OCI-M2 (cell line): ENCODE results near the gene COLEC12.

Source experiments
- DNase-seq: peaks from one replicate; lab custom pipeline; 2025; ENCODE audit not compliant: unreplicated experiment; lab: John Stamatoyannopoulos, UW

Gene COLEC12

GRCh38 chr18:475202-476031, 25.1 kb downstream of the COLEC12 start:
- DNase-seq: no peak

DNA sequence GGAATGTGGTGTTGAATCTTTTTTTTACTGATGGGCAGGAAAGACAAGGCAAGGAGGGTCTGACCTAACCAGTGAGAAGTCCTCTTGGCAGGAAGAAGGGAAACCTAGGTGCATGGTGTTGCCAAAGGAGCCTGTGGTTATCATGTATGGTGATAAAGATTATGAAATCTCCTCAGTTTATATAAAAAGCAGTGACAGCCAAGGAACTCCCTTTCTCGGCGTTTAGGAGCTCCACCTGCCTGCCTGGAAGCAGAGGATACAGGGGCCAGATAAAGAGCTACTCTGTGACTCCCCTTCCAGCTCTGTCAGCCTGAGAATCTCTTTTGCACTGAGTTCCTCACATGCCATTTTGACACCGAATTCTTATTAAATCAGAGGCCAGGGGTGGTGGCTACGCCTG, 26.1 kb downstream of the COLEC12 start:
- DNase-seq: no peak

- DNase-seq: no peak
These were observed 26.7 kb downstream of the COLEC12 start for GRCh38 chr18:473802-474201.

DNA sequence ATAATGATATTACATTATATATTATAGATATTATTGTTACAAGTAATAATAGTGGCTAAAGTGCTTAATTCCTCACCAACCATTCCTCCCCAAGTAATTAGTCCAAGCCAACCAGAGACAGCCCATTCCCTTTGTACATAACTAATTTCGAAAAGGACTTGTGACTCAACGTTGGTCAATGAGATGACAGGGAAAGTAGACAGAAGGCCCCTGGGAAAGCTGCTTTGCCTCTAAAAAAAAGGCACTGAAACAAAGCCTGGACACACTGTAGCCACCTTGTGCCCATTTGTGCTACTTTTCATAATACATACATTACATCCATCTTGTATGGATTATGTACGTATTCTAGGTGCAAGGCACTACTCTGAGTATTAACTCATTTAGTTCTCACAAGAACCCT, 28.8 kb downstream of the COLEC12 start:
- DNase-seq: no peak

DNA sequence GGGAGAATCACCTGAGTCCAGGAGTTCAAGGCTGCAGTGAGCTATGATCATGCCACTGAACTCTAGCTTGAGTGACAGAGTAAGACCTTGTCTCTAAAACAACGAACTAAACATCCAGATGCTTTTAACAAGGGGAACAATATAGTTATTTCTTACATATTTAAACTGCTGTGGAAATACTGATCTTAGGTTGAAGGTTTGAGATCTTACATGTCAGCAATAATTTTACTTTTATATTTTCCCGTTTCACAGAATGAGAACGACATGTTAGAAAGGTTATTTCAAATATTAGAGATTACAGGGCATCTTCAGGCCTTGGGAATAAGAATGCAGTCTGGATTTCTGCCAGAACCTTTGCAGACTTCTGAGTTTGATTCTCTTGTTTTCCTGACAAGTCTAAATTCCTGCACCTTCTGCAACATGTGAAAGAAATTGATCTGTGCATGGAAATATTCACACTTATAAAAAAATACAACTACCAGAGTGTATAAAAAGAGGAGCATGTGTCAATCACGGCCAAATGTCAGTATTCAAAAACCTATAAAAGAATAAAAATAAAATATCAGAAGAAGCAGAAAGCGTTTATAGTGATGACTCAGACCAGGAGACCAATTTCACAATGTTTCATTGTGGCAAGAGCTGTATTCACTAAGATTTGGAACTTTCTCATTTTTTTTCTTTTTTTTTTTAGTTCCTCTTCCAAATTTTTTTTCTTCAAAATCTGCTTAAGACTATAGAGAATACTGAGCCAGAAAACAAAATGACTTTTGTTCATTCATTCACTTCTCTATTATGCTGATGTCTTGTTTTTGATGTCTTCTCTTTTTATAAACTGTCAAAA, 29.6 kb downstream of the COLEC12 start:
- no peak for DNase-seq

GRCh38 chr18:468955-469790, 31.3 kb downstream of the COLEC12 start:
- DNase-seq: no peak

DNA sequence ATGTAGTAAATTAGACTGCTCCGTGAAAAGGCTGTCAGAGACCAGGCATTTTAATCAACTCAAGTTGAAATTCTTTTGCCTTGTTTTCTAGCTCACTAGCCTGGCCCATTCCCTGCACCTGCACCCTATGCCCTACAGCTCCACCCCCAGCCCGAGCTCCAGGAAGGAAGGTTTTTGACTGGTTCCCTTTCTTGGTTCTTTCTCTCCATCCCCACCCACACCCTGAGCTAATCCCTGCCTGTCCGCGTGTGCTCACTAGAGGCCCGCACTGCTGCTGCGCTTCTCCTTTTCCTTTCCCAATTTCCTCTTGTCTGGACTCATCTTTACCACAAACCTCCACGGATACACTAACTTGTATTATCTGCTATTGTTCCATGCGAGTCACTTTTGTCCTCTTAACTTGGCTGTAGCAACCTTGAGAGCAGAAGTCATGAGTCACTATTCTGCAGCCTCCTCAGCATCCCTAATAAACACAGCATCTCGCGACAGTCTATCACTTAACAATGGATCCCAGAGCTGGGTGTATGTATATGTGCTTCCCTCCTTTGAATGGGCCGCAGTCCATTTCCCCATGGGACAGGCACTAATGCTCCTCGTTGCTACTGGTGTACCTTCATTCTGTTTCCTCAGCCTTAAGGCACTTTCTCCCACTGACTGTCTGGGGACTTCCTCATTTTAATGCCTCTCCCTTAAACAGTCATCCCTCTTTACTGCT, 36.5 kb downstream of the COLEC12 start:
- no peak for DNase-seq

DNA sequence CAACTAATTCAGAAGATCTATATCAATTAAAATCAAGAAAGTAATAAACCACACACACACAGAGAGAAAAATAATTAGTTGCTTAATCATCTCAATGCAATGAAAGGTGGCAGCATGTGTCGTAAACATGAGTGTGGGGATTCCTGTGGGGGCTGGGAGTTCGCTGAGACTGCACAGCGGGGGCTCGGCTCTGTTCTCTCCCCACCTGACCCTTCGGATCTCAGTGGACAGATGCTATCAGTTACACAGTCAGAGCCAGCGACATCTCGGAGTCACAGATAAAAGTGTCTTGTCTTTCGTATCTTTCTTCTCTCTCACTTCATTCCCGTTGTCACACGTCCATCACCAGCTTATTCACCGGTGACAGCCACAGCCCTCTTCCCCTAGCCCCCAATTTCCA, 37.1 kb downstream of the COLEC12 start:
- DNase-seq: no peak

DNA sequence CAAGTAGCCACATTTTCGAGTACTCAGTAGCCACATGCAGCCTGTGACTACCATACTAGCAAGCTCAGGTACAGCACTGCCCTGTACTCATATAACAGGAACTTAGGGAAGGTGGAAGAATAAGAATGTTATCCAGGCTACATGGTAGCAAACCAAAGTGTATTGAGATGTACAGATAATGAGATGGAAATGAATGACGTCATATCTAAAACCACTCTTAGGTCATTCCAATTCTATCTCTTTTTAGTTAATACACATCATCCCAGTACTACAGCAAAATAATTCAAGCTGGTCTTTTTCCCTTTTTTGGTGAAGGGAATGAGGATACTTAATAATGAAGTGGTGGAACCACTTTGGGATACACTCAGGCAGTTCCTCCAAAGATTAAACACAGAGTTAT, 38.7 kb downstream of the COLEC12 start:
- no peak for DNase-seq

GRCh38 chr18:460791-461190, 39.7 kb downstream of the COLEC12 start:
- DNase-seq: no peak

- DNase-seq: no peak
These were observed 40.5 kb downstream of the COLEC12 start for GRCh38 chr18:459814-460593.

- no peak for DNase-seq
These were observed 42.7 kb downstream of the COLEC12 start for GRCh38 chr18:457521-458412.

GRCh38 chr18:457140-457519, 43.4 kb downstream of the COLEC12 start:
- no peak for DNase-seq

DNA sequence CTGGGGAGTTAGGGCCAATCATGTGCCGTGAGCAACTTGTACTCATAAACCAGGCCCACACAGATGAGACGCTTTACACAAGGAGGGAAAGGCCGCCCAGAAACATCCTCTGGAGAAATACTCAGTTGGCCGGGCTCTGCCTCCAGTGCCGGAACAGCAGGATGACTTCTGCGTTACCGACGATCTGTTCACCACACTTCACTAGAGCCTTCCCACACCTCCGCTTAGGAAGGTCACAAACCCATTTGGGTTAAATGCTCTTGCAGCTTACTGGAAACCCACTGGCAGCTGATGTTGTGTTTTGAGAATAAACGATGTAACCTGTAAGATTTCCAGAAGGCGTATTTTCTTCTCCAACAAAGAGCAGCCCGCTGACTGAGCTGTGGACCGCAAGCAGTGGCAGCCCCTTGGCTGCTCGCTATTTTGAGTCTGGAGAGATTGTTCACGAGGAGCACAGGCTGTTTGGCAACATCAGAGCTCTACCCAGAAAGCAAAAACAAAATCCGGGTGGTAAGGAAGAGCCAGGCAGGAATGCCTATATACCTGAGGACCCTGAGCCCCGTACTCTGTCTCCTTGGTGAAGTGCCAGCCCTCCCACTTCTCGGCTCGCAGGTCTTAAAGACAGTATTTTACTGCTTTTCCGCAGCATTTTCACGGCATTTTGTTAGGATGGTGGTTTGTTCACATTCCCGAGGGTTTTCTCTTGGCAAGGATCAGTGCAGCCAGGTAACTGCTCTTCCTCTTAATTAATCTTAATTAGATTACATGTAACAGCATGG, 44.0 kb downstream of the COLEC12 start:
- no peak for DNase-seq

- no peak for DNase-seq
These were observed 47.1 kb downstream of the COLEC12 start for GRCh38 chr18:453400-453799.

DNA sequence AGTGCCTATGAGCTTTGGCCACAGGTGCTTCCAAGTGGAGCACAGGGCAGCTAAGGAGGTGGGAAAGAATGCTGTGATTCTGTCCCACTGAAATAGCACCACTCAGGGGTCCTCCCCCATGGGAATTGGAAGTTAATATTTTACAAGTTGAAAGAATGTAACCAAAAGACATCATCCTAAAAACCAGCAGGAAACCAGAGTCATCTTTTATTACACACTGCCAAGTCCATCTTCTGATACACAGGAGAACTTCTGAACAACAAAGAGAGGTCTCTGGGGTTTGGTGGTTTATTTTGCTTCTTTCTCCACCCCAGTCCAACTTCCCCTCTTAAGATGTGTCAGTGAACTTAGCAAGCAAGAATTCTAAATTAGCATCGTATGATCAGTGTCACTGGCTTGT, 47.7 kb downstream of the COLEC12 start:
- DNase-seq: no peak

DNA sequence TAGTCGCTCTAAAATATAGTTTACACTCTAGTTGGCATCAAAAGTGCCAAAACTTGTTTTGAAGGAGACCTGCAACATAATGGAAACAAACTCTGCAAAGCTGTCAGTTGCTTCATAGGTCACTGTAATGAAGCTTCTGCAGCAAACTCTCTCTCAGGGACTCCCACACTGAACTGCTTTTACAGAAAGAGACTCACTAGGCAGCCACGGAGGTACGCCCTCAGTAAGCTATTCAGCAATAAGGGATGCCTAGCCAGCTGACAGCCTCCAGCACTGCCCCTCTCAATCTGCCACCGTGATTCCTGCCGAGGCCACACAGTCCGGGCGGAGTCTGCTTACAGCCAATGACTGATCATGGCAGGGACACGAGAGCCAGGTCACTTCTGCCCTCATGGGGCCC, 51.1 kb downstream of the COLEC12 start:
- DNase-seq: no peak

DNA sequence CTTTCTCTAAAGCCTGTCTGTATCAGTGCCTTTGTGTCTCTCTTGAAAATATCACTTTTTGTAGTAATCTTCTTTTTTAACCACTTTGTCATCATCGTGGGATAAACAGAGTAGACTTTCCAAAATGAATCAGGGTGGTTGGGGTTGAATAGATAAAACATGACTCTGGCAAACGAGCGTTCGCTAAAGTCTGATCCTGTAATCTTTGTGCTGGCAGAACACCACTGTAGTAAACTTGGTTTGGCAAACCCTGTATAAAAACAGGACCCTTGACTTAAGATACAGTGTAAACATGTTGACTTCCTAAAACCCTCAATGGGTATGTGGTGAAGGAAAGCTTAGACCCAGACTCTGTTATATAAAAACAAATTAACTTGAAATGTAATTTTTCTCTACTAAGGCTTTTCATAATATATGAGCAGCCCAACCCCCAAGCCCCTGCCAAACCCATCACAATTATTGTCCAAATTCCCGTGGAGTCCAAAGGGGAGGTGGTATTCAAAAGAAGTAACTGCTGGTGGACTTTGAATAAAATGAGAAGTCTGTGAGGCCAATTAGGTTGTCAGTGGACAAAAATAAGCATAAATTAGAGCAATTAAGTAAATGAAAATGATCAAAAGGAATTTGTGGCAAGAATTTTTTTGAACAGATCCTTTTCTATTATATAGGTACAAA, 52.2 kb downstream of the COLEC12 start:
- no peak for DNase-seq
